ENCODE measurements around the gene SEMA4C. TPM values are rescaled to one million over a fixed set of nuclear protein-coding genes. Genes with fewer than 3 reads are reported as not detected.

The SEMA4C gene
- total and polyA plus RNA-seq, 9 of the 15 experiments (the other 6 are each of a cell fraction or from before 2014, with no cell fraction given) = 0.32 to 59.7 (median 23.9) TPM

- TF ChIP-seq ZNF318 (IDR thresholded peaks at IDR 0.05; ENCODE audit: borderline replicate concordance in 1 of 2, low read depth in 1 of 2) = no peak
- no peak for TF ChIP-seq PTBP1 (IDR thresholded peaks at IDR 0.05; ENCODE audit: low read depth, low read length)
- no peak for TF ChIP-seq ZBTB40 (IDR thresholded peaks at IDR 0.05)
- no peak for TF ChIP-seq ZBTB40 (CRISPR knock-in tag; IDR thresholded peaks at IDR 0.05)
- no peak for TF ChIP-seq HIVEP1 (CRISPR knock-in tag; IDR thresholded peaks at IDR 0.05)
- TF ChIP-seq GATAD2B (IDR thresholded peaks at IDR 0.05; ENCODE audit: borderline replicate concordance) = no peak
Measured at GRCh38 chr2:96873651-96874096, 3.8 kb upstream of the SEMA4C start (continued).
